IMR-90 (cell line): Measurements from ENCODE around the gene TBC1D24. TPM values are rescaled to one million over a fixed set of nuclear protein-coding genes. Genes with fewer than 3 reads are reported as not detected.

Experiments used
- ATAC-seq: fragments of 200-7000 bp; cut with Tn5 transposase; 2 replicates; pipeline ENCODE4 v1.9.1; 2020; ENCODE audit warnings: low read depth, mild to moderate bottlenecking, moderate library complexity
- BruUV-seq: library from RNA; stranded (reverse); fragments of 400-500 nt; replicated peaks from 2 replicates; lab custom pipeline; 2021; lab: Mats Ljungman, UMichigan
- CTCF ChIA-PET: fragments of 300-600 bp; formaldehyde crosslinking; extraction: SDS; loops from one replicate; lab custom pipeline; 2021; ENCODE audit warnings: antibody characterized with exemption; lab: Yijun Ruan, JAX
- POLR2A ChIA-PET: fragments of 300-600 bp; sonication (Branson Sonifier 250); formaldehyde crosslinking; loops from one replicate; lab custom pipeline; 2022; ENCODE audit warnings: antibody characterized with exemption; ENCODE audit not compliant: unreplicated experiment; lab: Charles Lee
- DNase-seq: peaks from one replicate; pipeline ENCODE4 v3.0.0; 2013
- H2AFZ ChIP-seq: replicated peaks from 2 replicates; pipeline ENCODE3; 2013; ENCODE audit warnings: low read length, mild to moderate bottlenecking; ENCODE audit not compliant: poor library complexity
- H2AK5ac ChIP-seq: 2 replicates; pipeline ENCODE4 v1.6.1; 2013; ENCODE audit warnings: low read depth, low read length, inconsistent platforms
- H2AK9ac ChIP-seq: replicated peaks from 2 replicates; pipeline ENCODE3; 2013; ENCODE audit warnings: mild to moderate bottlenecking, low read depth, low read length, moderate library complexity; ENCODE audit not compliant: poor library complexity
- H2BK120ac ChIP-seq: 2 replicates; pipeline ENCODE4 v1.6.1; 2013; ENCODE audit warnings: low read depth, low read length, inconsistent platforms
- H2BK15ac ChIP-seq: 3 replicates; pipeline ENCODE4 v1.6.1; 2013; ENCODE audit warnings: low read depth, low read length, inconsistent platforms
- H2BK20ac ChIP-seq: 2 replicates; pipeline ENCODE4 v1.6.1; 2013; ENCODE audit warnings: low read depth, mild to moderate bottlenecking, inconsistent platforms, low read length, moderate library complexity
- H2BK5ac ChIP-seq: 2 replicates; pipeline ENCODE4 v1.6.1; 2013; ENCODE audit warnings: mild to moderate bottlenecking, low read depth, low read length, inconsistent platforms; ENCODE audit not compliant: poor library complexity, severe bottlenecking
- H3K14ac ChIP-seq: replicated peaks from 2 replicates; pipeline ENCODE4 v1.6.1; 2013; ENCODE audit warnings: low read depth, low read length, inconsistent platforms
- H3K18ac ChIP-seq: 2 replicates; pipeline ENCODE4 v1.6.1; 2013; ENCODE audit warnings: low read depth, low read length, control low read depth
- H3K23ac ChIP-seq: 2 replicates; pipeline ENCODE4 v1.6.1; 2013; ENCODE audit warnings: low read depth, low read length, inconsistent platforms
- H3K27ac ChIP-seq: 2 replicates; pipeline ENCODE4 v1.5.1; 2013; ENCODE audit warnings: mild to moderate bottlenecking, control low read depth, low read length; ENCODE audit not compliant: insufficient read depth
- H3K27me3 ChIP-seq: 2 replicates; pipeline ENCODE4 v1.6.1; 2013; ENCODE audit warnings: low read length; ENCODE audit not compliant: control insufficient read depth, insufficient read depth
- H3K36me3 ChIP-seq: 2 replicates; pipeline ENCODE4 v1.6.1; 2013; ENCODE audit warnings: low read length, mixed read lengths; ENCODE audit not compliant: control insufficient read depth, insufficient read depth
- H3K4ac ChIP-seq: 2 replicates; pipeline ENCODE4 v1.6.1; 2013; ENCODE audit warnings: low read depth, low read length, inconsistent platforms
- H3K4me1 ChIP-seq: 2 replicates; pipeline ENCODE4 v1.6.1; 2013; ENCODE audit warnings: low read length, mixed read lengths; ENCODE audit not compliant: control insufficient read depth, insufficient read depth
- H3K4me2 ChIP-seq: 2 replicates; pipeline ENCODE4 v1.6.1; 2013; ENCODE audit warnings: low read depth, mild to moderate bottlenecking, control low read depth, low read length, moderate library complexity
- H3K4me3 ChIP-seq: 2 replicates; pipeline ENCODE4 v1.5.1; 2013; ENCODE audit warnings: low read depth, mild to moderate bottlenecking, control low read depth, low read length, moderate library complexity; ENCODE audit not compliant: insufficient read depth
- H3K56ac ChIP-seq: 2 replicates; pipeline ENCODE4 v1.6.1; 2013; ENCODE audit warnings: low read length, inconsistent platforms; ENCODE audit not compliant: insufficient read depth; ENCODE audit errors: extremely low read depth
- H3K79me1 ChIP-seq, 2 experiments: 2 replicates each; pipeline ENCODE4 v1.6.1; 2013; ENCODE audit warnings: low read length in 2 of 2, inconsistent platforms in 1 of 2, low read depth in 1 of 2
- H3K9ac ChIP-seq: 2 replicates; pipeline ENCODE4 v1.6.1; 2013; ENCODE audit warnings: low read depth, low read length, control low read depth
- H3K9me1 ChIP-seq: 2 replicates; pipeline ENCODE4 v1.6.1; 2013; ENCODE audit warnings: low read length, inconsistent platforms; ENCODE audit not compliant: insufficient read depth
- H3K9me3 ChIP-seq: 2 replicates; pipeline ENCODE4 v1.6.1; 2013; ENCODE audit warnings: low read length; ENCODE audit not compliant: control insufficient read depth, insufficient read depth
- H4K20me1 ChIP-seq: 2 replicates; pipeline ENCODE4 v1.6.1; 2013; ENCODE audit warnings: low read length, inconsistent platforms; ENCODE audit not compliant: insufficient read depth
- H4K5ac ChIP-seq: 2 replicates; pipeline ENCODE4 v1.6.1; 2013; ENCODE audit warnings: mild to moderate bottlenecking, low read depth, low read length, control low read depth
- H4K8ac ChIP-seq, 2 experiments: 2 replicates each; pipeline ENCODE4 v1.6.1; 2013; ENCODE audit warnings: low read depth in 2 of 2, low read length in 2 of 2, control low read depth in 1 of 2, inconsistent platforms in 1 of 2
- H4K91ac ChIP-seq: 2 replicates; pipeline ENCODE4 v1.6.1; 2013; ENCODE audit warnings: low read depth, low read length, inconsistent platforms; ENCODE audit not compliant: insufficient read depth
- BHLHE40 ChIP-seq: fragments of 150-350 bp; IDR thresholded peaks from 2 replicates; pipeline ENCODE4 v1.6.1; 2016; ENCODE audit warnings: mild to moderate bottlenecking, low read depth, low read length
- CEBPB ChIP-seq: IDR thresholded peaks from 2 replicates; pipeline ENCODE4 v1.6.1; 2012; ENCODE audit warnings: low read depth, low read length, improper control_type of control experiment
- CHD1 ChIP-seq: IDR thresholded peaks from 2 replicates; pipeline ENCODE4 v1.6.1; 2012; ENCODE audit warnings: low read depth, low read length, improper control_type of control experiment
- FOS ChIP-seq: fragments of 150-350 bp; IDR thresholded peaks from 2 replicates; pipeline ENCODE4 v1.6.1; 2016; ENCODE audit warnings: low read depth, low read length
- MAFK ChIP-seq: IDR thresholded peaks from 2 replicates; pipeline ENCODE4 v1.6.1; 2012; ENCODE audit warnings: low read depth, low read length, improper control_type of control experiment
- MXI1 ChIP-seq: IDR thresholded peaks from 2 replicates; pipeline ENCODE4 v1.6.1; 2012; ENCODE audit warnings: low read depth, mild to moderate bottlenecking, low read length, moderate library complexity, borderline replicate concordance
- NFE2L2 ChIP-seq: fragments of 150-350 bp; IDR thresholded peaks from 2 replicates; pipeline ENCODE4 v1.6.1; 2016; ENCODE audit warnings: low read depth, mild to moderate bottlenecking, low read length
- POLR2A ChIP-seq: IDR thresholded peaks from 2 replicates; pipeline ENCODE4 v1.6.1; 2012; ENCODE audit warnings: mild to moderate bottlenecking, low read depth, low read length
- RAD21 ChIP-seq: IDR thresholded peaks from 2 replicates; pipeline ENCODE4 v1.6.1; 2012; ENCODE audit warnings: low read length, improper control_type of control experiment
- RFX5 ChIP-seq: IDR thresholded peaks from 2 replicates; pipeline ENCODE4 v1.8.0; 2012; ENCODE audit warnings: low read depth, mild to moderate bottlenecking, low read length, moderate library complexity
- SMC3 ChIP-seq: fragments of 150-350 bp; IDR thresholded peaks from 2 replicates; pipeline ENCODE4 v1.6.1; 2016; ENCODE audit warnings: low read depth, mild to moderate bottlenecking, antibody characterized with exemption, low read length, moderate library complexity
- WGBS, 2 experiments: methylation state at CpG; one replicate each; pipeline versions ENCODE4 v1.1.5 to v1.1.7; 2013; ENCODE audit warnings: missing lambda C conversion rate in 2 of 2; ENCODE audit not compliant: insufficient read length in 1 of 2; ENCODE audit errors: extremely low coverage in 2 of 2; 5-methylcytosine and 5-hydroxymethylcytosine counted together
- dilution Hi-C: fragments of 300-500 bp; cut with HindIII; formaldehyde crosslinking; loops from one replicate; pipeline ENCODE4 v1.14.3; 2018; ENCODE audit warnings: low sequenced_read_pairs; ENCODE audit not compliant: unreplicated experiment
- in situ Hi-C: fragments of 300-500 bp; cut with MboI; formaldehyde crosslinking; loops from 3 replicates; pipeline ENCODE4 v1.14.3; 2019; ENCODE audit warnings: low sequenced_read_pairs, inconsistent platforms, mixed read lengths
- intact Hi-C: fragments of 100-400 bp; cut with micrococcal nuclease; formaldehyde crosslinking; loops from 2 replicates; pipeline ENCODE4 v1.10.0; 2022
- polyA plus RNA-seq, 3 experiments: library from polyadenylated mRNA; depleted of rRNA; stranded (reverse); fragments of >200 nt; gene quantifications; 2 replicates each; pipeline ENCODE4 v1.2.3, GENCODE V29; 2012; ENCODE audit warnings: low replicate concordance in 1 of 3
- total RNA-seq: library from RNA; depleted of rRNA; stranded (reverse); fragments of >200 nt; gene quantifications from 2 replicates; pipeline ENCODE4 v1.2.3, GENCODE V29; 2012
- TF ChIP-seq, protein P1 (sequence below): fragments of 150-350 bp; IDR thresholded peaks from 2 replicates; pipeline ENCODE4 v1.6.1; 2016; ENCODE audit warnings: low read depth, mild to moderate bottlenecking, low read length, moderate library complexity, borderline replicate concordance
- TF ChIP-seq, protein P2 (sequence below): fragments of 150-350 bp; IDR thresholded peaks from 2 replicates; pipeline ENCODE4 v1.6.1; 2017; ENCODE audit warnings: mild to moderate bottlenecking, antibody characterized with exemption, low read length, low read depth
- TF ChIP-seq, protein P3 (sequence below): conservative IDR thresholded peaks from 2 replicates; pipeline ENCODE4 v1.5.1; 2012; ENCODE audit warnings: mild to moderate bottlenecking, low read depth, low read length, improper control_type of control experiment

TBC1D24 gene
- total and polyA plus RNA-seq, 2 of the 4 experiments (the other 2 are of a cell fraction), result 7.5 to 13.4 TPM

DNA sequence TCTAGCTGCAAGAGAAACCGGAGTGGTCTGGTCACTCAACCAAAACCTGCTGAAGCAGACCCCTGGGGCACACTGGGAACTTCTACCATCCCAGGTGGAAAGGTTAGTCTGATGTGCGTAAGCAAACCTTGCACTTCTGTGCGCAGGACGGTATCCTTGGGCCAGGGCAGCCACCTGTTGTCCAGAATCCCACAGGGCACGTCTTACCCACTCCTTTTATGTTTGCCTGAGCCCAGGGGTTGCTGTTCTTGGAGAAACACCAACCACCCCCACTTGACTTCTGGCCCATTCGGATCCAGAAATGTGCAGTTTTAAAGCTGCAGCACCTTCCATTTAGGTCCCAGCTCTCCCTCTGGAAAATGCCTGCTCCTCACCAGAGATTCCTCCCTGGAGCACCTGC is 18.7 kb downstream of the TBC1D24 start:
- no peak overlapping the region for H2BK120ac ChIP-seq
- no peaks in the 10 kb centered on the region for H3K27me3 ChIP-seq
- peaks cover 12% of the 10 kb centered on the region for H4K20me1 ChIP-seq
- peaks cover 20% of the 10 kb centered on the region; the same call in 1 of the 2 replicates for H3K36me3 ChIP-seq
- CTCF ChIA-PET, result no interaction called here
- no peak overlapping the region for H2AK9ac ChIP-seq
- H2BK5ac ChIP-seq, result no peak overlapping the region
- dilution Hi-C loops, result no loop called here
- H2BK20ac ChIP-seq, result no peak overlapping the region
- H2AK5ac ChIP-seq, result no peak overlapping the region
- 80% methylated on average over 1 of the region's 6 CpGs; no CpG with 5 or more reads in 1 of the 2 experiments for WGBS, 2 experiments
- H3K9me3 ChIP-seq, result no peaks in the 10 kb centered on the region
- no TSS peak for BruUV-seq
- no peak overlapping the region for H2BK15ac ChIP-seq
- H3K4me1 ChIP-seq, result no peaks in the 10 kb centered on the region; the same call in 1 of the 2 replicates
- no peaks in the 10 kb centered on the region for H3K9me1 ChIP-seq
- DNase-seq, result no peak
- H4K5ac ChIP-seq, result no peak overlapping the region
- intact Hi-C loops, result no loop called here
- no peak overlapping the region for H3K23ac ChIP-seq
- in situ Hi-C loops, result no loop called here
- H4K91ac ChIP-seq, result no peak overlapping the region
- H3K9ac ChIP-seq, result no peak overlapping the region
- TF ChIP-seq SMC3 (no peak), MXI1 (no peak), CHD1 (no peak), RAD21 (no peak), BHLHE40 (no peak), FOS (no peak), CEBPB (no peak), MAFK (no peak), POLR2A (no peak), RFX5 (no peak), NFE2L2 (no peak)
- TF ChIP-seq, protein P1, sequence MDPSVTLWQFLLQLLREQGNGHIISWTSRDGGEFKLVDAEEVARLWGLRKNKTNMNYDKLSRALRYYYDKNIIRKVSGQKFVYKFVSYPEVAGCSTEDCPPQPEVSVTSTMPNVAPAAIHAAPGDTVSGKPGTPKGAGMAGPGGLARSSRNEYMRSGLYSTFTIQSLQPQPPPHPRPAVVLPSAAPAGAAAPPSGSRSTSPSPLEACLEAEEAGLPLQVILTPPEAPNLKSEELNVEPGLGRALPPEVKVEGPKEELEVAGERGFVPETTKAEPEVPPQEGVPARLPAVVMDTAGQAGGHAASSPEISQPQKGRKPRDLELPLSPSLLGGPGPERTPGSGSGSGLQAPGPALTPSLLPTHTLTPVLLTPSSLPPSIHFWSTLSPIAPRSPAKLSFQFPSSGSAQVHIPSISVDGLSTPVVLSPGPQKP, result no peak
- TF ChIP-seq, protein P2, sequence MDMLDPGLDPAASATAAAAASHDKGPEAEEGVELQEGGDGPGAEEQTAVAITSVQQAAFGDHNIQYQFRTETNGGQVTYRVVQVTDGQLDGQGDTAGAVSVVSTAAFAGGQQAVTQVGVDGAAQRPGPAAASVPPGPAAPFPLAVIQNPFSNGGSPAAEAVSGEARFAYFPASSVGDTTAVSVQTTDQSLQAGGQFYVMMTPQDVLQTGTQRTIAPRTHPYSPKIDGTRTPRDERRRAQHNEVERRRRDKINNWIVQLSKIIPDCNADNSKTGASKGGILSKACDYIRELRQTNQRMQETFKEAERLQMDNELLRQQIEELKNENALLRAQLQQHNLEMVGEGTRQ, result no peak
- TF ChIP-seq, protein P3, sequence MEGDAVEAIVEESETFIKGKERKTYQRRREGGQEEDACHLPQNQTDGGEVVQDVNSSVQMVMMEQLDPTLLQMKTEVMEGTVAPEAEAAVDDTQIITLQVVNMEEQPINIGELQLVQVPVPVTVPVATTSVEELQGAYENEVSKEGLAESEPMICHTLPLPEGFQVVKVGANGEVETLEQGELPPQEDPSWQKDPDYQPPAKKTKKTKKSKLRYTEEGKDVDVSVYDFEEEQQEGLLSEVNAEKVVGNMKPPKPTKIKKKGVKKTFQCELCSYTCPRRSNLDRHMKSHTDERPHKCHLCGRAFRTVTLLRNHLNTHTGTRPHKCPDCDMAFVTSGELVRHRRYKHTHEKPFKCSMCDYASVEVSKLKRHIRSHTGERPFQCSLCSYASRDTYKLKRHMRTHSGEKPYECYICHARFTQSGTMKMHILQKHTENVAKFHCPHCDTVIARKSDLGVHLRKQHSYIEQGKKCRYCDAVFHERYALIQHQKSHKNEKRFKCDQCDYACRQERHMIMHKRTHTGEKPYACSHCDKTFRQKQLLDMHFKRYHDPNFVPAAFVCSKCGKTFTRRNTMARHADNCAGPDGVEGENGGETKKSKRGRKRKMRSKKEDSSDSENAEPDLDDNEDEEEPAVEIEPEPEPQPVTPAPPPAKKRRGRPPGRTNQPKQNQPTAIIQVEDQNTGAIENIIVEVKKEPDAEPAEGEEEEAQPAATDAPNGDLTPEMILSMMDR, result no peak
- no peak overlapping the region for H3K18ac ChIP-seq
- no peak overlapping the region for H2AFZ ChIP-seq
- H3K4me3 ChIP-seq, result no peak overlapping the region
- H3K79me1 ChIP-seq, result peaks cover 3 to 28% of the 10 kb centered on the region in 2 experiments
- no peak overlapping the region for H3K4me2 ChIP-seq
- POLR2A ChIA-PET, result interaction anchor here (0.7 kb wide), 1 partner anchor 13 kb away, joined by 4 read pairs; no protein-coding TSS in a partner anchor
- no peak overlapping the region for H3K56ac ChIP-seq
- H4K8ac ChIP-seq, result no peak overlapping the region
- no peak overlapping the region for H3K27ac ChIP-seq
- no peak overlapping the region for H3K14ac ChIP-seq
- ATAC-seq, result no peak
- no peak overlapping the region for H3K4ac ChIP-seq
